ENCODE results near the gene GNPDA2. TPM values are rescaled to one million over a fixed set of nuclear protein-coding genes. Genes with fewer than 3 reads are reported as not detected.

GNPDA2 gene
- total and polyA plus RNA-seq, 2 of the 4 experiments (the other 2 are of a cell fraction): 11.0 to 13.4 TPM

GRCh38 chr4:44771789-44772188 is 45.4 kb upstream of the GNPDA2 start (continued):
- no peak for TF ChIP-seq CTCF (conservative IDR thresholded peaks at IDR 0.05; ENCODE audit: low read depth, low read length)

GRCh38 chr4:44766453-44766852 is 40.1 kb upstream of the GNPDA2 start:
- no peak overlapping the region for H2BK15ac ChIP-seq (ENCODE audit: low read depth, low read length)
- H3K27me3 ChIP-seq (ENCODE audit: control insufficient read depth, insufficient read depth, low read length): no peaks in the 10 kb centered on the region
- no peak overlapping the region for H4K91ac ChIP-seq (ENCODE audit: insufficient read depth, low read depth, low read length)
- in situ Hi-C loops (cut with MboI; ENCODE audit: low sequenced_read_pairs) (no loop called here), intact Hi-C loops (cut with micrococcal nuclease) (no loop called here), dilution Hi-C loops (cut with HindIII; ENCODE audit: low sequenced_read_pairs, unreplicated experiment) (no loop called here)
- no peak overlapping the region for H3K4me2 ChIP-seq (ENCODE audit: low read depth, low read length)
- no peak for TF ChIP-seq MXI1 (IDR thresholded peaks at IDR 0.05; ENCODE audit: borderline replicate concordance, low read depth, low read length)
- no peak for TF ChIP-seq ELK1 (IDR thresholded peaks at IDR 0.05; ENCODE audit: borderline replicate concordance, low read depth, low read length)
- no peak overlapping the region for H4K5ac ChIP-seq (ENCODE audit: low read depth, low read length)
- H3K9me3 ChIP-seq (ENCODE audit: control insufficient read depth, insufficient read depth, low read length): no peaks in the 10 kb centered on the region
- no peak overlapping the region for H4K8ac ChIP-seq (ENCODE audit: low read depth in 2 of 2, low read length in 2 of 2)
- H3K27ac ChIP-seq (ENCODE audit: insufficient read depth, low read length): no peak overlapping the region
- H2AK5ac ChIP-seq (ENCODE audit: low read depth, low read length): no peak overlapping the region
- H3K4ac ChIP-seq (ENCODE audit: low read depth, low read length): no peak overlapping the region
- H3K36me3 ChIP-seq (ENCODE audit: control insufficient read depth, insufficient read depth, low read length): no peaks in the 10 kb centered on the region
- no peaks in the 10 kb centered on the region for H3K79me1 ChIP-seq (ENCODE audit: low read depth in 1 of 2, low read length in 2 of 2)
- no peak overlapping the region for H3K9ac ChIP-seq (ENCODE audit: low read depth, low read length)
- H3K14ac ChIP-seq (replicated peaks; ENCODE audit: low read depth, low read length): no peak overlapping the region
- no peaks in the 10 kb centered on the region for H4K20me1 ChIP-seq (ENCODE audit: insufficient read depth, low read length)
- no peak overlapping the region for H2BK20ac ChIP-seq (ENCODE audit: low read depth, low read length)
- H3K18ac ChIP-seq (ENCODE audit: low read depth, low read length): no peak overlapping the region
- H3K4me1 ChIP-seq (ENCODE audit: control insufficient read depth, insufficient read depth, low read length): no peaks in the 10 kb centered on the region
- ChIA-PET CTCF (interaction anchor here (1.8 kb wide), 1 partner anchor 8 kb away, joined by 4 read pairs; no protein-coding TSS in a partner anchor), POLR2A (ENCODE audit: unreplicated experiment) (no interaction called here)
- ATAC-seq (ENCODE audit: low read depth): no peak
- H2AFZ ChIP-seq (replicated peaks; ENCODE audit: low read length, poor library complexity): no peak overlapping the region
- no peak overlapping the region for H2AK9ac ChIP-seq (replicated peaks; ENCODE audit: low read depth, low read length, poor library complexity)
- H2BK5ac ChIP-seq (ENCODE audit: low read depth, low read length, poor library complexity, severe bottlenecking): no peak overlapping the region
- H3K56ac ChIP-seq (ENCODE audit: extremely low read depth, insufficient read depth, low read length): no peak overlapping the region
- H3K9me1 ChIP-seq (ENCODE audit: insufficient read depth, low read length): no peaks in the 10 kb centered on the region
- no peak for DNase-seq
- H3K4me3 ChIP-seq (ENCODE audit: insufficient read depth, low read depth, low read length): no peak overlapping the region
- no peak overlapping the region for H3K23ac ChIP-seq (ENCODE audit: low read depth, low read length)
- no peak overlapping the region for H2BK120ac ChIP-seq (ENCODE audit: low read depth, low read length)
- BruUV-seq (replicated peaks): no TSS peak
